Neural cell (in vitro differentiated cells): ENCODE data around the gene TMPRSS4. TPM values are rescaled to one million over a fixed set of nuclear protein-coding genes. Genes with fewer than 3 reads are reported as not detected.

Source experiments
- H2AFZ ChIP-seq: fragments of 200-600, 300-800 bp; sonication (generic), shearing (Covaris generic); 2 replicates; pipeline ENCODE4 v1.6.0; 2014; ENCODE audit warnings: low read depth, mild to moderate bottlenecking, antibody characterized with exemption, low read length, moderate library complexity
- H3F3A ChIP-seq: fragments of 200-600 bp; shearing (Covaris generic); 2 replicates; pipeline ENCODE4 v1.6.1; 2016; ENCODE audit warnings: mild to moderate bottlenecking, moderate library complexity, mixed read lengths, antibody characterized with exemption, low read length; ENCODE audit not compliant: insufficient read depth, poor library complexity, severe bottlenecking
- H3K27ac ChIP-seq: fragments of 200-600, 300-800 bp; sonication (generic), shearing (Covaris generic); 2 replicates; pipeline ENCODE4 v1.5.1; 2014; ENCODE audit warnings: mild to moderate bottlenecking, low read length, moderate library complexity
- H3K27me3 ChIP-seq: fragments of 300-800, 200-600 bp; sonication (generic), shearing (Covaris generic); 2 replicates; pipeline ENCODE4 v1.6.0; 2014; ENCODE audit warnings: mild to moderate bottlenecking, low read depth, low read length, moderate library complexity; ENCODE audit not compliant: insufficient read depth
- H3K36me3 ChIP-seq: fragments of 300-800, 200-600 bp; sonication (generic), shearing (Covaris generic); 2 replicates; pipeline ENCODE4 v1.5.1; 2014; ENCODE audit warnings: mild to moderate bottlenecking, antibody characterized with exemption, low read length, moderate library complexity; ENCODE audit not compliant: insufficient read depth
- H3K4me2 ChIP-seq: fragments of 300-800, 200-600 bp; sonication (generic), shearing (Covaris generic); 2 replicates; pipeline ENCODE4 v1.6.0; 2014; ENCODE audit warnings: mild to moderate bottlenecking, low read length
- H3K4me3 ChIP-seq: fragments of 300-800, 200-600 bp; sonication (generic), shearing (Covaris generic); 2 replicates; pipeline ENCODE4 v1.5.1; 2014; ENCODE audit warnings: mild to moderate bottlenecking, low read length, moderate library complexity
- H3K79me2 ChIP-seq: fragments of 200-600 bp; shearing (Covaris generic); replicated peaks from 2 replicates; pipeline ENCODE4 v1.6.0; 2014; ENCODE audit warnings: mild to moderate bottlenecking, low read length, moderate library complexity; ENCODE audit not compliant: insufficient read depth
- H3K9ac ChIP-seq: fragments of 300-800, 200-600 bp; sonication (generic), shearing (Covaris generic); 2 replicates; pipeline ENCODE4 v1.6.1; 2016; ENCODE audit warnings: mild to moderate bottlenecking, low read length, mixed read lengths
- H3K9me2 ChIP-seq: fragments of 200-600 bp; shearing (Covaris generic); 2 replicates; pipeline ENCODE4 v1.6.1; 2016; ENCODE audit warnings: mild to moderate bottlenecking, low read length, mixed read lengths; ENCODE audit not compliant: insufficient read depth
- H3K9me3 ChIP-seq: fragments of 200-600, 300-800 bp; sonication (generic), shearing (Covaris generic); 2 replicates; pipeline ENCODE4 v1.6.1; 2016; ENCODE audit warnings: mild to moderate bottlenecking, mixed run types, low read length, moderate library complexity, mixed read lengths
- H4K20me1 ChIP-seq: fragments of 200-600 bp; shearing (Covaris generic); 2 replicates; pipeline ENCODE4 v1.6.1; 2016; ENCODE audit warnings: mild to moderate bottlenecking, mixed run types; ENCODE audit not compliant: insufficient read depth
- EP300 ChIP-seq: fragments of 450-650 bp; conservative IDR thresholded peaks from 2 replicates; pipeline ENCODE4 v1.6.1; 2014; ENCODE audit warnings: antibody characterized with exemption, mild to moderate bottlenecking, moderate library complexity; ENCODE audit not compliant: poor library complexity, severe bottlenecking
- EZH2 ChIP-seq: fragments of 200-600, 300-800 bp; shearing (Covaris generic), sonication (generic); IDR thresholded peaks from 2 replicates; pipeline ENCODE4 v1.6.1; 2014; ENCODE audit warnings: antibody characterized with exemption, low read length, borderline replicate concordance, mild to moderate bottlenecking; ENCODE audit not compliant: insufficient read depth, poor library complexity, severe bottlenecking
- MXI1 ChIP-seq: fragments of 450-650 bp; conservative IDR thresholded peaks from 2 replicates; pipeline ENCODE4 v1.6.1; 2014; ENCODE audit warnings: antibody characterized with exemption, mild to moderate bottlenecking; ENCODE audit not compliant: poor library complexity, severe bottlenecking
- POLR2AphosphoS5 ChIP-seq: IDR thresholded peaks from 2 replicates; pipeline ENCODE4 v1.6.1; 2012
- RAD21 ChIP-seq: fragments of 450-650 bp; conservative IDR thresholded peaks from 2 replicates; pipeline ENCODE4 v1.6.1; 2014; ENCODE audit warnings: antibody characterized with exemption, mild to moderate bottlenecking, moderate library complexity
- REST ChIP-seq: IDR thresholded peaks from 2 replicates; pipeline ENCODE4 v1.6.1; 2012; ENCODE audit warnings: borderline replicate concordance
- SMC3 ChIP-seq: fragments of 450-650 bp; conservative IDR thresholded peaks from 2 replicates; pipeline ENCODE4 v1.6.1; 2014; ENCODE audit warnings: antibody characterized with exemption, mild to moderate bottlenecking, moderate library complexity; ENCODE audit not compliant: poor library complexity
- TAF1 ChIP-seq: IDR thresholded peaks from 2 replicates; pipeline ENCODE4 v1.6.1; 2012; ENCODE audit warnings: low read depth
- polyA plus RNA-seq: library from polyadenylated mRNA; depleted of rRNA; stranded (reverse); fragments of >200 nt; gene quantifications from 2 replicates; pipeline ENCODE4 v1.2.3, GENCODE V29; 2014
- TF ChIP-seq, protein P1 (sequence below): fragments of 450-650 bp; IDR thresholded peaks from 2 replicates; pipeline ENCODE4 v1.5.1; 2014; ENCODE audit warnings: antibody characterized with exemption, mild to moderate bottlenecking, moderate library complexity; ENCODE audit not compliant: poor library complexity, severe bottlenecking

TMPRSS4 gene
- polyA plus RNA-seq, 1 donor from 2014 or later = not detected

DNA sequence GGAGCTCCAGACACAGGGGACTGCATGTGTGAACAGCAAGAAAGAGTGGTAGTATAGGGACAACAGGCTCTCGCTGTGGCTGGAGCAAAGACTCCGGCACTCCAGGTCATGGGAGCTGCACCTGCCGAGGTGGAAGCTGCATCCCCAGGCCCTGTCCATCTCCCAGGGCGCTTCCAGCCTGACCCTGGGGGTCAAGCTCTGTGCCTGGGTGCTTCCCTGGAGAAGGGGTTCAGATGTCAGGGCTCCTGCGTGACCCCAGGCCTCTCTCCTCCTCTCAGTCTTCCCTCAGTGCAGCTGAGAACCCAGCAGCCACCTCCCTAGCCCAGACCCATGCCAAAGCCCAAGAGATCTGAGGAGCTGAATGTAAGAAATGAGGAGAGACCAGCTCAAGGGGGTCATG is 3.4 kb downstream of the TMPRSS4 start:
- Histone ChIP-seq H3K9me2 (no peaks in the 10 kb centered on the region), H3K27me3 (no peaks in the 10 kb centered on the region), H3F3A (no peaks in the 10 kb centered on the region), H3K9ac (no peak overlapping the region), H3K9me3 (no peaks in the 10 kb centered on the region), H4K20me1 (no peaks in the 10 kb centered on the region), H3K79me2 (no peaks in the 10 kb centered on the region), H2AFZ (no peak overlapping the region), H3K4me2 (no peak overlapping the region), H3K4me3 (no peak overlapping the region), H3K36me3 (no peaks in the 10 kb centered on the region), H3K27ac (no peak overlapping the region)
- TF ChIP-seq POLR2AphosphoS5 (no peak), RAD21 (no peak), SMC3 (no peak), EZH2 (no peak), EP300 (no peak), REST (no peak), TAF1 (no peak), MXI1 (no peak)
- TF ChIP-seq, protein P1, sequence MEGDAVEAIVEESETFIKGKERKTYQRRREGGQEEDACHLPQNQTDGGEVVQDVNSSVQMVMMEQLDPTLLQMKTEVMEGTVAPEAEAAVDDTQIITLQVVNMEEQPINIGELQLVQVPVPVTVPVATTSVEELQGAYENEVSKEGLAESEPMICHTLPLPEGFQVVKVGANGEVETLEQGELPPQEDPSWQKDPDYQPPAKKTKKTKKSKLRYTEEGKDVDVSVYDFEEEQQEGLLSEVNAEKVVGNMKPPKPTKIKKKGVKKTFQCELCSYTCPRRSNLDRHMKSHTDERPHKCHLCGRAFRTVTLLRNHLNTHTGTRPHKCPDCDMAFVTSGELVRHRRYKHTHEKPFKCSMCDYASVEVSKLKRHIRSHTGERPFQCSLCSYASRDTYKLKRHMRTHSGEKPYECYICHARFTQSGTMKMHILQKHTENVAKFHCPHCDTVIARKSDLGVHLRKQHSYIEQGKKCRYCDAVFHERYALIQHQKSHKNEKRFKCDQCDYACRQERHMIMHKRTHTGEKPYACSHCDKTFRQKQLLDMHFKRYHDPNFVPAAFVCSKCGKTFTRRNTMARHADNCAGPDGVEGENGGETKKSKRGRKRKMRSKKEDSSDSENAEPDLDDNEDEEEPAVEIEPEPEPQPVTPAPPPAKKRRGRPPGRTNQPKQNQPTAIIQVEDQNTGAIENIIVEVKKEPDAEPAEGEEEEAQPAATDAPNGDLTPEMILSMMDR = no peak

DNA sequence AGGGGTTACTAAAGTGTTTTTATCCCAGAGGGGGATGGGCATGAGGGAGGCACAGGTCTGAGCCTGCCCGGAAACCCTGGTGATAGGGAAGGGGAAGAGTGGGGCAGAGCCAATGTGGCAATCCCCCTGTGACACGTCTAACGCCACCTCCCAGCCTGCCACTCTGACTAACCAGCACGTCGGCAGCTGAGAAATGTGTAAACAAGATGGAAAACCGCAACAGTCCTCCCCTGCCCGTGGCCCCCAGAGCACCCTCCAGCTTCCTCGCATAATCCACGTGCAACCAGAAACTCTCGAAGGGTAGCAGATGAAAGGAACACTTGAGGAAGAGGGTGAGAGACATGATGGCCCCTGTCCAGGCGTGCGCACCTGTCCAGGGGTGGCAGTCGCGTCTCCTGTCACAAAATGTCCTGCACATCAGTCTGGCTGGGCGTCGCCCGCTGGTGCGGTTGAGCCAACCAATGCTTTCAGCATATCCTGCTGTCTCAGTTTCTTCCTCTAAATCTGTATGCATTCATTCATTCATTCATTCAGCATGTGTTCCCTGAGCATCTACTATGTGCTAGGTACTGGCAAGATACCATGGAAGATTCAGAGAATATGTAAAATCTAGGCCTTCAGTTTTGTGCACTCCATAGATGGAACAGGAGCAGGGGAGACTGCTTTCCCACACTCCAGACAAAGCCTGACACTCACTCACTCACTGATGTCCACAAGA is 4.5 kb downstream of the TMPRSS4 start:
- Histone ChIP-seq H4K20me1 (no peaks in the 10 kb centered on the region), H3K4me3 (no peak overlapping the region), H3K4me2 (no peak overlapping the region), H2AFZ (no peak overlapping the region), H3F3A (no peaks in the 10 kb centered on the region), H3K27me3 (no peaks in the 10 kb centered on the region), H3K9ac (no peak overlapping the region), H3K79me2 (no peaks in the 10 kb centered on the region), H3K36me3 (no peaks in the 10 kb centered on the region), H3K27ac (no peak overlapping the region), H3K9me2 (no peaks in the 10 kb centered on the region), H3K9me3 (no peaks in the 10 kb centered on the region)
- TF ChIP-seq RAD21 = no peak
- TF ChIP-seq EP300 = no peak
- TF ChIP-seq POLR2AphosphoS5 = no peak
- TF ChIP-seq, protein P1 = no peak
- no peak for TF ChIP-seq SMC3
- TF ChIP-seq TAF1 = no peak
- TF ChIP-seq EZH2 = no peak
